ENCODE data around the gene CCR8.

The CCR8 gene, protein sequence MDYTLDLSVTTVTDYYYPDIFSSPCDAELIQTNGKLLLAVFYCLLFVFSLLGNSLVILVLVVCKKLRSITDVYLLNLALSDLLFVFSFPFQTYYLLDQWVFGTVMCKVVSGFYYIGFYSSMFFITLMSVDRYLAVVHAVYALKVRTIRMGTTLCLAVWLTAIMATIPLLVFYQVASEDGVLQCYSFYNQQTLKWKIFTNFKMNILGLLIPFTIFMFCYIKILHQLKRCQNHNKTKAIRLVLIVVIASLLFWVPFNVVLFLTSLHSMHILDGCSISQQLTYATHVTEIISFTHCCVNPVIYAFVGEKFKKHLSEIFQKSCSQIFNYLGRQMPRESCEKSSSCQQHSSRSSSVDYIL

DNA sequence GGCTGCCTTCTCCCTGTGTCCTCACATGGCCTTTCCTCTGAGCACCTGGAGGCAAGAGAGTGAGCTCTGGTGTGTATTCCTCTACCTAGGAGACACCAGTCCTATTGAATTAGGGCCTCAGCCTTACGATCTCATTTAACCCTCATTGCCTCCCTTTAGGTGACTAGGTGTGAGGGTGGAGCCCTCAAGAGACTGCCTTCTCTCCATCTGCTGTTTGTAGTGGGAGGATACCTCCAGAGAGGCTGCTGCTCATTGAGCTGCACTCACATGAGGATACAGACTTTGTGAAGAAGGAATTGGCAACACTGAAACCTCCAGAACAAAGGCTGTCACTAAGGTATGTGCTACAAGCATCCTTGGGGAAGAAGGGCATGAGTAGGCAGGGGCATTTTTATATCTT, at the start of gene CCR8:
Gene CCR8, plus strand, starts transcription at position 217 of the 400 bp plus-strand sequence. CDS start 2,623 bp downstream, outside the sequence.
- DNase-seq, result peak; percentile 18

DNA sequence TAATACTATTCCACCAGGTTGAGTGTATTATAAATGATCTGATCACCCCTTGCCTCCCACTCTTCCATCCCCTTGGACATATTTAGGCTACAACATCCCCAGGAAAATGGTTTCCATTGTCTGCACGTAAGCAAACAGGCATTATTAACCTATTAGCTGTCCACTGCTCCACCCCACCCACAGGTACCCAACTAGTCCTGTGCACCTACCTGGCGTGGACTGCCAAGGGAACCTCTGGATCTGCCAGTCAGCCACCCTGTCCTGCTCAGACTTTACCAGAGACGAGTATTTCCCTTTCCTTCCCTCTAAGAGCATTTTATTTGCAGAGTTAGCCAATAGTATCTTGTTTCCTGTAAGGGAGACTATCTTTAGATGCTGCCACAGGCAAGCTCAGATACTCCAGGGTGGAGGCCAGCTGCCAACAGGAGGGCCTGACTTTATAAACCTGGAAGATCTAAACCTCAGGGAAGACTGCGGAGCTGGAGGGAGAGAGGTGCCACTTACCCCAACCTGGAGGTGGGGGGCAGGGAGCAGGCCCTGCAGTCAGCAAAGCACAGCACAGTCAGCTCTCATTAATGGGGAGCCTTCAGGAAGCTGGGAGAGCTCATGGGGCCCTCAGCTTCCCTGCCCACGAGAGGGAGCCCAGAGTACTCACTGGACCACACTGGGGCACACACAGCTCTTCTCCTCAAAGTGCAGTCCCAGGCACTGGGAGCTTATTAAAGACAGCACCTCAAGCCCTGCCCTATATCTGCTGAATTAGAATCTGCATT, 49.6 kb upstream of the CCR8 start, which contains the start of gene CX3CR1:
Gene CX3CR1, minus strand, starts transcription at position 292 of the 773 bp plus-strand sequence. CDS start 13,527 bp downstream, outside the sequence.
- DNase-seq, result no peak

DNA sequence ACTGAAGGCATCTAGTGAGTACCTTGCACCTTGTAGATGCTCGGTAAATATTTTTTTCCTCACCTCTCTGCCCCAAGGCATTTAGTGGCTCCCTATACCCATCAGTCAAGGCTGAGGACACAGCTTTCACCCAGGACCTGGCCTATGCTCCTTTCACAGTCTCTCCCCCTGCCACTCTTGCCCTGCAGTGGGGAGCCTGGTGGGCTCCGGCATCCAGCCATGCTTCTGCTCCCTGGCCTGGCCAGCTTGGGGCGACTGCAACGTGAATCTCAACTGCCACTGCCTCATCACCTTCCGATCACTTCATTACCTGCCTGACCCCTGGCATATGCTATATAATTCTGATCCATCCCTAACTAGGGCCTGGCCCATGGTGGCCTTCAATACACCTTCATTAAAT, 48.9 kb upstream of the CCR8 start:
- DNase-seq, result no peak

DNA sequence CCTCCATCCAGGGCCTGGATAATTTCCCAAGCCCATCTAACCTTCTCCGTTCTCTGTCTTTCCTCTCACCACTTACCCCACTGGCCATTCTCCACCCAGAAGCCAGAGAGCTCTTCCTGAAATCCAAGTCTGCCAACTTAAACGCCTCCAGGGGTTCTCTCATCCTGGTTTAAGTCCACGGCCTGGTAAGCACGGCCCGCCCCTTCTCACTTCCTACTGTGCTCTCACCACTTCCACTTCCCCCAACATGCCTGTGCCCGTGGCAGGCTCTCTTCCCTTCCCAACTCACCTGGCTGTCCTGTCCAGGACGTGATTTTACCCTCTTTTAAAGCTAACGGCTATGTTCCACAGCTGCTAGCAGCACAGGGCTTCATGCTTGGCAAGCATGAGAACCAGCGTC, 48.0 kb upstream of the CCR8 start:
- no peak for DNase-seq

DNA sequence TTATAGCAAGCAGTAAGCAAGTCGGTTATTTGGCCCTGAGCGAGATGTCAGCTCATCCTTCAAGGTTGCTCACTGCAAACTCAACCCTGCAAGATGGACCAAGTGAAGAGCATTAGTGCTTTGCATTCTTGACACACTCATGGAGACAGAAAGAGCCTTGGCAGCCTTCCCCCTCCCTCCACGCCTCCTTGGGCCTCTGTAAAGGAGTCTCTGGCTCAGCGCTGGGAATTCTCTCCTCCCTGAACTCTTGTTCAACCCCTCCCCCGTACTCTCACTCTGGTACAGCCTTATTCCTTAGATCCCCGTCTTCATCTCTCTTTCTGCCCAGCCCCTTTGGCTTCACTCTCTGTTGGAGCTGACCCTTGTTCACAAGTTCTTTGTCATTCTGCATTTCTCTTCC, 47.5 kb upstream of the CCR8 start:
- no peak for DNase-seq

DNA sequence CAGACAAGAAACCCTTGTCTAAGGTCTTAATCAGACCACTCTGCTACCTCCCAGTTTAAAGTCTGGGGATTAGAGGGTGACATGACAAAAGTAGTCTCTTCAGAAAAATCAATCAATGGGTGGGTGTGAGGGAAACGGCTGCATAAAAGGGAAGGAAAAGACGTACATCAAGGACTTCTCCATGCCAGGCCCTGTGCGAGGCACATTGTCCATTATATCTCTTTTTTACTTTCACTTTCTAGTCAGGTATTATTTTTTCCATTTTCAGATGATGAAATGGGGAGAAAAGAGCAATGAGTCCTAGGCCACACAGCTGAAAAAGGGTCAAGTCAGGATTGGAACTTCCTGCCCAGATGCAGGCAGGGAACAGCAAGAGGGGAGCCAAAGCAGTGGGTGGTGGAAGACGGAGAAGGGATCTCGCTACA, 45.0 kb upstream of the CCR8 start:
- DNase-seq, result no peak

DNA sequence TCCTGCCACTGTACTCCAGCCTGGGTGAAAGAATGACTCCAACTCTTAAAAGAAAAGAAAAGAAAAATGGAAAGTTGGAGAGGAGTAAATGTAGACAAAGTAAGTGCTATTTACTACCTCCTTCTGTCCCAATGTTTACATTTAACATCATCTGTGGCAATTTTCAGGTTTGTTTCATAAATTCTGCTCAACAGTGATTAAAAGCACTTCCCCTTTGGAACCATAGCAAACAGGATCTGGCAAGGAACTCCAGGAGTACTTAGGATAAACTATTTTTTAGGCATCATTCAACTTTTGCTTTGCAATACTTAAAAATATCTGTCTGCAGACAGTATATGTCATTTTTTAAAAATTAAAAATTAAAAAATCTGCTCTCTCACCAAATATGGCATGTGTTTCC, 44.2 kb upstream of the CCR8 start:
- no peak for DNase-seq

DNA sequence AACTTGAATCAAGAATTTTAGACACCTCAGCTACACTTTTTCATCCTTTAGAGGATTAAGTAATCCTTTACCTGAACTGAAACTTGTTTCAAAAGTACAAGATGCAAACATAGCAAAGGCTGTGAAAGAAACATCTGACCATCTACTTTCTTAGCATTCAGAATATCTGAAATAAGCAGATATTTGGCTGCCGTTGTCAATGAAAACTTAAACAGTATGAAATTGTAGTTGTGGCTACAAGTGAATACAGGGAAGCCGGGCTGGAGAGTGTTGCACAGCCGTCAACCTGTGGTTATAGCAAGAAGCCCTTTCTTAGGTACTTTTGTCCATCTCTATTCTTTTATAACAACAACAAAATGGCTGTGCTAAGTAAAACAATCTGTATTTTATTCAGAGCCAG, 42.7 kb upstream of the CCR8 start:
- DNase-seq, result no peak

DNA sequence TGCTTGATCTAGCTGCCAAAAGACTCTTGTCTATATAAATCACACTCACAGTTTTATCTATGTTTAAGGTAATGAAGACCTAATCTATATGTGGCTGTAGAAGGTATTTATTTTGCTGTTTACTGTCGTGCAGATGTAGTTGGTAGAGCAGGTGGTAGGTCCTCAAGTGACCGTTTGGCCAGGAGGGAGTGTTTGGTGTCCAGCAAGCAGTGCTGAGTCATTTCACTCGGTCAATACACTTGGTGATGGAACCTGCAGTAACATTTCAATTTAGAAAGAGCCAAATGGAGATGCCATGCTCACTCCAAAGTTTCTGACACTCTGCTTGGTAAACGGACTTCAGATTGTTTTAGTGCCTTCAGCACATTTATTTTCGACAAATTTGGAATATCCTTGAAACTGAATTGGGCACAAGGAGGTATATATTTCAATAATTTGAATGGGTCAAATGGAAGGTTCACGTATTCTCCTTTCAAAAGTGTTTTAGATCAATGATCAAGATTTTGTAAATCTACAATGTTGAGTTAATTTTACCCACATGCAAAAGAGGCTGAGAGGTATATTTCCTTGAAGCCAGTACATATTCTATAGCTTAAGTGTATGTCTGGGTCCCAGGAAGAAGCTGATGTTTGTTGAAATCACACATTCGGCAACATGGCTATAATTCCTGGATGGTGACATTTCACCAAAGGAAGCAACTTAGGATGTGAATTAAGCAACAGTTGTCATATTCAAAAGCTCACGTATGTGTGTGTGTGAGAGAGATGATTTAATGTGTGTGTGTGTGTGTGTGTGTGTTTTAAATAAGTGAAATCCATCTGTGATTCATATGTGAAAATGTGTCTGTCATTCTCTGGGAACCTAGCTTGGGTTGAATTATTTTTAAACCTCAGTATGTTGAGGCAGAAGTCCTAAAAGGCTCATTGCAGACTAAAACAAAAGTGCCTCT, 42.0 kb upstream of the CCR8 start:
- DNase-seq, result no peak

DNA sequence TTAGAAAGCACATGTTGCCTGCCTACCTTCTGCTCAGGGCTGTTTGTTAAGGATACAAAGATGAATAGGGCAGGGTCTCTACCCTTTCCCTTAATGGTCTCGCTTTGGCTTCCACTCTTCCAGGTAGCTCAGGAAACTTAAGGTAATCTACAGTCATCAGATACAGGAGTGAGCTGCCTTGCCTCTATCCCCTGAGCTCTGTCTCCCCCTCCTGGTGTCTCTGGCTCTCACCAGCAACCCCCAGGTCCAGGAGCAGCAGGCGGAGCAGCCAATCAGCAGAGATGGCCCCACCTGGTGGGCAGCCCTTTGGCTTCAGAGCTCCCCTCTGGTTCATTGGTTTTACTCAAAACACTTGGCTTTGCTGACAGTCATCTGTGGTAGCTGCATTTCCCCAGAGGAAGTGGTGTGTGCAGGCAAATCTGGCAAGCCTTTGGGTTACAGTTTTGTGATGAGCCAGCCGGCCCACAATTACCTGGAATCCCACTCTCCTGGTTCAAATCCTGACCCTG, 41.2 kb upstream of the CCR8 start:
- peak; percentile 75 for DNase-seq

DNA sequence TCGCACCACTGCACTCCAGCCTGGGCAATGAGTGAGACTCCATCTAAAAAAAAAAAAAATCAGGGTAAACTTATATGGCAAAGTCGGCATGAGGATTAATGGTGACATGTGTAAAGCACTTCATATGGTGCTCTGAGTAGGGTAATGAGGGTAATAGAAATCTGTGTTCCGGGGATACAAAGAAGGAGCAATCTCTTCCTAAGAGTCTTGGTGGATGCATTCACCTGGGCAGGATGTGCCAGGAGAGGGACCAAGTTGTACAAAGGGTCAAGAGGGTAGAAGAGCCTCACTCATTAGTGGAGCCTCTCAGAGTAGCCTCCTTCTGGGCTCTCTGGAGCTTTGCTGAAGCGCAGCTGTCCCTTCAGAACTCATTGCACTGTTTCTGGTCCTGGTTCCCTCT, 40.4 kb upstream of the CCR8 start:
- no peak for DNase-seq

DNA sequence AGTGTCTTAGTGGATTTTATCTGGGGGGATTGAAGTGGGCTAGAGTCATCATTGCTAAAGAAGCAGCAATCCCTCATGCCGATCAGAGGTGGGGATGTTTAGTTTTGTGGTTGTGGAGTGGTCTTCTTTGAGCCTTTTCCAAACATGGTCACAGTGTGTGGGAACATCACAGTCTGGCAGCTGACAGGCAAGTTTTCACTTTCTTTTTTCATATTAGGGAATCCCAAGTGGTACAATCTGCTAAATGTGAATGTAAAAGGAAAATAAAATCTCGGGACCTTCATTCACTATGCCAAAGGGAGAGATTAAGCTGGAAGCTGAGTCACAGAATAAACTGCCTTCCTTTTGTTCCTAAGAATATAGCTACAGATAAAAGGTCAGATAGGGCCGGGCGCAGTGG, 39.3 kb upstream of the CCR8 start:
- no peak for DNase-seq

DNA sequence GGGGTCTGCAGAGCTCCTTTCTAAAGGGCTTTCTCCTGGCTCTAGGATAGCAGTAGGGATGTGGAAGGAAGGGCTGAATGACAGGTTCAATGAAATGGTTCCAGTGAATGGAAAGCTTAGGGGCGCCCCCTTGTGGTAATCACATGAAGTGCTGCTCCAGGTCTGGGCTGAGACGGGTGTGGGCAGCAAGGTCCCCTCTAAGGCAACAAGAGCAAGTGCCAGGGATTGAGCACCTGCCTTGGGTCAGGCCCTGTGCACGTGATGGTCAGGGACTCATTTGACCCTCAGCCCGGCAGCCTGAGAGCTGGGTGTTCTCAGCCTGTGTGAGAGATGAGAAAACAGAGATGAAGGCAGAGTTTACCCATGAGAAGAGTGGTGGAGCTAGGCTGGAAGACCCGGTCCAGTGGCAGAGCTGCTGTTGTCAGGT, 37.6 kb upstream of the CCR8 start:
- DNase-seq, result peak; percentile 14

DNA sequence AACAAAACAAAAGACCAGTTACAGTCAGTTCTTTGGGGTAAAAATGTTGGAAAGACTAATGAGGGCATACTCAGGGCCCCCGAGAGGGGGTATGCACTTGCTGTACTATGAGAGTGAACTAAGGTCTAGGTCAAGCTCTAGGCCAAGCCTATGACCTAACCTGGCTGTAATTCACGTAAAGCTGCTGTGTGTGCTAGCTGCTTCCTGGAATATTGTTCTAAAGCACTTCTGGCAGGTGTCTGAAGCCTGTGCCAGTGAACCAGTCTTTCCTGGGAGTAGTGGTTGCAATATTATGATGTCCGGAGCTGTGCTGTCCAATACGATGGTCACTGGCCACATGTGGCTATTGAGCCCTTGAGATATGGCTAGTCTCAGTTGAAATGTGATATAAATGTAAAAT, 36.5 kb upstream of the CCR8 start:
- DNase-seq, result no peak

DNA sequence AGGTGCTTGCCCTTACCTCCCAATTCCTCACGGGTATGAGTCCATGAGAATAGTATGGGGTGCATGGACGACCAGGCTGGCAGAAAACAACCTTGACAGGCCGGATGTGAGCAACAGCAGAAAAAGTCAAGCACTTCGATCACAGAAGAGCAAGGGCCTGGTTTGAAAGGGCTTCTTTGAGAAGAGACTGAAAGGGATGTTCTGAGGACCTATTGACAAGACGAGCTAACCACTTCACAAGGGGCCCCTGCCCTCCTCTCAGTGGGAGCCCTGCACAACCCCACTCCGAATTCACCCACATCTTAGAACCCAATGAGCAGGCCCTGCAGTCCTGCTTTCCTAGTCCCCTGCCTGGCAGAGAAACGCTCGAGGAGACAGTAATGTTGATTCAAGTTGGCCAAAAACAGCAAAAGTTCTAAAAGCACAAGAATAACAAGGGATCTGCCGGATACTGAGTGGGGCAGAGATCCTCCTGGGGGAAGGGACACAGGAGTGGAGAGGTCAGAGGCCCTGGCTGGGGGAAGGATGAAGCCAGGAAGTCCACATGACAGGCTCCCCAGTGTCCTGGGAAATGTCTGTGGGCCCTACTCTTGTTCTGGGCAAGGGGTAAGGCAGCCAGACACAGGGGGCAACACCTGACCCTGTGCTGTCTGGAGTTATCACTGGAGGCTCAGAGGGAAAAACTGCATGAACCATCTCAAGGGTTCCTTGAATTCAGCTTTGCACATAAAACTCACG, 34.9 kb upstream of the CCR8 start:
- no peak for DNase-seq

DNA sequence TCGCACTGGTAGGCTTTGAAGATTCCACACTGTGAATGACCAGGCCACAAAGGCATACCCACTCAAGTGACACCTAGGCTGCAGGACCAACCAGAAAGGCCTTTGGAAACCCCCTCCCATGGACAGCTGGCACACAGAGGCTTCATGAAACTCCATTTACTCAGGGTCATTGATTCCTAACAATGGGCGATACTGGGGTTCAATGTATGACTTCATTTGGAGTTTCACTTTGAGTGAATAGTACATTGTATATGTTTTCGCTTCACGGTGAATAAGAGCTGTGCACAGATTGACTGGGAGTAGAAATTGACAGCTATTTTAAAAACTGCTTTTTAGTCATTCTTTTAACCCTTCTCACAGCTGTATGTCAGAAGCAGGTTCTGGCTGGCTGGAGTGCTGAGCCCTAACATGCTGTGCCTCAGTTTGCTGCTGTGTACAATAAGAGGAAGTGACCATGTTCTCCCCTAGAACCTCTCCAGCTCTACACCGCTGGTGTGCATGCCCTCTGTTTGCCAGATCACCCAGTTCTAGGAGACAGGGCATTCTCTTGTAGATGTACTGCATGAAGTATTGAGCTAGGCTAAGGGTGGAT, 34.2 kb upstream of the CCR8 start:
- DNase-seq, result no peak

DNA sequence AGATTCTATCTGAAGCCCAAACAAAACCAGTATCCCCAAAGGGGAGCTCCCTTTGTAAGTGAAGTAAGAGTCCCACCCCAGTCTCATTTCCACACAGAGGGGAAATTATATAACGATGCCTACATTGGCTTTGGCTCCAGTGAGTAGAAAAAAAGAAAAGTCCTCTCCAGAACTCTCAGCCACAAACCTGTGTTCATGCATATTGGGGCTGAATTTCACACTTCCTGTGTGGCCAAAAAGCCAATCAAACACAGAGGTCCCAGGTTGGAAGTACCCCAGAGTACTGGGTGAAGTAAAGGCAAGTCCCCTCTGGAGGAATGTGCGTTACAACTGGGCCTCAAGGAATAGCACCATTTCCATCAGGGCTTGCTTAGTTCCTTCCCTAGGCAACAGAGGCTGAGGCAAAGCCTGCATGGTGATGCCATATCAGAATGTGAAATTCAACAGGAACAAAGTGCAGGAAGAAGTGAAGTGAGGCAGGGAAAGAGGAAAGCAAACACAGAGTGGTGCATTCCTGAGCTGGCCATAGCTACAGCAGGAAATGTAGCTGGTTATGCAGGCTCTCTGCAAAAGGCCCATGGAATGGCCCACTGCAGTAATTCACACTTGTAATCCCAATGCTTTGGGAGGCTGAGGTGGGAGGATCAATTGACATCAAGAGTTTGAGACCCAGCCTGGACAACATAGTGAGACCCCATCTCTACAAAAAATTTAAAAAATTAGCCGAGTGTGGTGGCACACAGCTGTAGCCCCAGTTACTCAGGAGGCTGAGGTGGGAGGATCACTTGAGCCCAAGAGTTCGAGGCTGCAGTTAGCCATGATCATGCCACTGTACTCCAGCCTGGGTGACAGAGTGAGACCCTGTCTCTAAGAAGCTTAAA, 33.1 kb upstream of the CCR8 start:
- DNase-seq, result no peak

DNA sequence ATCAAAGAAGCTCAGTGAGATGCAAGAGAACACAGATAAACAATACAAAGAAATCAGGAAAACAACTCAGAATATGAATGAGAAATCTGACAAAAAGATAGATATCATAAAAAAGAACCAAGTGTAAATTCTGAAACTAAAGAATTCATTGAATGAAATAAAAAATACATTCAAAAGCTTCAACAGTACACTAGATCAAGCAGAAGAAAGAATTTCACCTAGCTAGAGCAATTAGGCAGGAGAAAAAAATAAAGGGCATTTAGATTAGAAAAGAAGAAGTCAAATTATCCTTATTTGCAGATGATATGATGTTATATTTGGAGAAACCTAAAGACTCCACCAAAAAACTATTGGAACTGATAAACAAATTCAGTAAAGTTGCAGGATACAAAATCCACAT, 30.2 kb upstream of the CCR8 start:
- DNase-seq, result no peak

DNA sequence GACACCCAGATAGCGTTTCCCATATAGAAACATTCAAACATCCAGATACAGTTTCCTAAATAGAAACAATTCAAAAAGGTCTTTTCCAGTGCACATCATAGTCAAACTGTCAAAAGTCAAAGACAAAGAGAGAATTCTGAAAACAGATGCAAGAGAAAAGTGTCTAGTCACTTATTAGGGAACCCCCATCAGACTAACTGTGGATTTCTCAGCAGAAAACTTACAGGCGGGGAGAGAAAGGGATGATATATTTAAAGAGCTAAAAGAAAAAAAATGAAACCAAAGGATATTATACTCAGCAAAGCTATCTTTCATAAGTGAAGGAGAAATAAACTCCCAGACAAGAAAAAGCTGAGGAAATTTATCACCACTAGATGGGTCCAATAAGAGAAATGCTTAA, 27.3 kb upstream of the CCR8 start:
- no peak for DNase-seq

DNA sequence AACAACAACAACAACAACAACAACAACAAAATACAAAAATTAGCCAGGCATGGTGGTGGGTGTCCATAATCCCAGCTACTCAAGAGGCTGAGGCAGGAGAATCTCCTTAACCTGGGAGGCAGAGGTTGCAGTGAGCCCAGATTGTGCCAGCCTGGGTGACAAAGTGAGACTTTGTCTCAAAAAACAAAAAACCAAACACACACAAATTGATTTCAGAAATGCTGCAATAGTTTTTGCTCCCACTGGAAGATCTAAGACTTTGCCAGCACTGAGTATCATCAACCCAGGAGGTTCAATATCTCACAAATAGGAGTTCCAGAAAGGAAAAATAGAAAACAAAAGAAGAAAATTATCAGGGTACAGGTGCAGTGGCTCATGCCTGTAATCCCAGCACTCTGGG, 16.2 kb upstream of the CCR8 start:
- no peak for DNase-seq

DNA sequence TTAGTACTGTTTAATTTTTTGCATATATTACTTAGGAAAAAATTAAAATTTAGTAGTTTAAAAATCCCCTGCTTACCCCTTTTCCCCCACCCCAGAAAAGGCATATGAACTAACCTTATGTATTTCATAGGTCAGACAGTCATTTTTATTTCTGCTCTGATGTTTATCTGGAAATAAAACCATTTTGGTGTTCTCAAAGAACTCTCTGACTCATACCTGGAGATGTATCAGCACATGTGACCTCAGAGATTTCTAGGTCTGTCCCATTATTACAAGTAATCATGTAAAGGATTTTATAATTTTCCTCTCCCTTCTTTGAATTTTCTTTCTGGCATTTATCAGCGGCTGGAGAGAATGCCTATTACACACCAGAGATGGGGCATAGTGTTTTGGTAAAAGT, 14.1 kb upstream of the CCR8 start:
- DNase-seq, result no peak
